HG03108 (cell line): ENCODE measurements around the gene EFHC1.

Experiments
- ATAC-seq: cut with Tn5 transposase; IDR thresholded peaks from one replicate; pipeline ENCODE4 v1.9.1; 2021; ENCODE audit warnings: moderate library complexity; ENCODE audit not compliant: unreplicated experiment

EFHC1 gene

GRCh38 chr6:52551483-52552277 lies 131.5 kb downstream of the EFHC1 start:
- ATAC-seq = no peak

DNA sequence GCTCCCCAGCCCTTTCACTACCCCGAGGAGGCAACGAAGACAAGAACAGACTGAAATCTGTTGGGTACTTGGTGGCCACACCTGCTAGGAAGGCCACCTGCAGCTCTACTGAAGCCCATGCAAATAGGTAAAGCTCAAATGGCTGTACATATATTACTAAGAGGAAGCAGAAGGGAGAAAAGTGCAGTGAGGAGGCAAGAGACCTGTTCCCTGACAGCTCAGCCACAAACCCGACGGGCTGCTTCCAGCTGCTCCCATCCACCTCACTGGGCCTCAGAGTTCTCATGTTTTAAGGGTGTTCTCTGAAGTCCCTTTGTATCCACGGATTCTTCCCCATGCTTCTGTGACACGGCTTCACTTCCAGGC lies 132.1 kb downstream of the EFHC1 start:
- ATAC-seq = peak; percentile 89

- ATAC-seq = no peak
Measured at GRCh38 chr6:52553158-52553557, 133.0 kb downstream of the EFHC1 start.

DNA sequence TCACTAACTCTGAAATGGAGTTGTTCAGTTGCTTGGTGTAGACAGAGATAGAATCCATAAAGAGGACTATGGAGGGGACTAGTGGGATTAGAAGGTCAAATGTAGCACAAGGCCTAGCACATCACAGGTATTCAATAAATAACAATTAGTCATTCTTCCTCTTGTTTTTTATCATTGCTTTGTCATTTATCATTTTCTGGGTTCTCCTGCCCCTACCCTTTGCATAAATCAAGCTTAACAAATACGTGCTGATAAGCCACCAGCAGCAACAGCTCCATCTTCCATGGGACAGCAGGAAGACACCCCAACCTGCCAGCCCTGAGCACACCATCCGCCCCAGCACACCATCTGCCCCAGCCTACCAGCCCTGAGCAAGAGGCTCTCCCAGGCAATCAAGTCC lies 133.6 kb downstream of the EFHC1 start:
- ATAC-seq = no peak

- no peak for ATAC-seq
Measured at GRCh38 chr6:52554684-52555280, 134.6 kb downstream of the EFHC1 start.

DNA sequence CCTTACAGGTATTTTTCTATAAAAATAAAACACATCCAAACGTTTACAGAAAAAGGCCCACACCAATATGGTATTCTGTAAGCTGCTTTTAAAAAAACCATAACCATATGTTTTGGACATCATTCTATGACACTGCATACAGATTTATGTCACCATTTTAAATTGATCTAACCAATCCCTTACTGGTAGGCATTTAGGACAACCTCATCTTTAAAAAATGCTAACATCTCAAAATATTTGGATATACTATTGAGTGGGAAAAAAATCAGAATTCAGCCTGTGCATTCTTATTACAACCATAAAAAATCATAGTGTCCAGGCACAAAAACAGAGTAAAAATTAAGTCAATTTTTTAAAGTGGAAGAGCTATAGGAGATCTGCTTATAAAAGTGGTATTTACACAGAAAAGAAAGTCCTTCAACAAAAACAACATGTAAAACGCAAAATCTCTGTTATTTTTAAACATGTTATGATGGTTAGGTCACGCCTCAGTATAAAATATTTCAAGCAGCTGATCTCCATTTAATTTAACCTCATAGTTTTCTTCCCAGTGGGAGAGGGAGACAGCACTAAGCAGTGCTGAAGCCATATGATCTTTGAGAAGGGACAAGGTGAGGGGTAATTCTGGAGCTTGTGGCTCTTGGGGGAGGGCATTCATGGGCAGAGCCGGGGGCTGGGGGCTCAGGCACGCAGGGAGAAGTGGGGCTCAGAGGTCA lies 135.5 kb downstream of the EFHC1 start:
- ATAC-seq = no peak

DNA sequence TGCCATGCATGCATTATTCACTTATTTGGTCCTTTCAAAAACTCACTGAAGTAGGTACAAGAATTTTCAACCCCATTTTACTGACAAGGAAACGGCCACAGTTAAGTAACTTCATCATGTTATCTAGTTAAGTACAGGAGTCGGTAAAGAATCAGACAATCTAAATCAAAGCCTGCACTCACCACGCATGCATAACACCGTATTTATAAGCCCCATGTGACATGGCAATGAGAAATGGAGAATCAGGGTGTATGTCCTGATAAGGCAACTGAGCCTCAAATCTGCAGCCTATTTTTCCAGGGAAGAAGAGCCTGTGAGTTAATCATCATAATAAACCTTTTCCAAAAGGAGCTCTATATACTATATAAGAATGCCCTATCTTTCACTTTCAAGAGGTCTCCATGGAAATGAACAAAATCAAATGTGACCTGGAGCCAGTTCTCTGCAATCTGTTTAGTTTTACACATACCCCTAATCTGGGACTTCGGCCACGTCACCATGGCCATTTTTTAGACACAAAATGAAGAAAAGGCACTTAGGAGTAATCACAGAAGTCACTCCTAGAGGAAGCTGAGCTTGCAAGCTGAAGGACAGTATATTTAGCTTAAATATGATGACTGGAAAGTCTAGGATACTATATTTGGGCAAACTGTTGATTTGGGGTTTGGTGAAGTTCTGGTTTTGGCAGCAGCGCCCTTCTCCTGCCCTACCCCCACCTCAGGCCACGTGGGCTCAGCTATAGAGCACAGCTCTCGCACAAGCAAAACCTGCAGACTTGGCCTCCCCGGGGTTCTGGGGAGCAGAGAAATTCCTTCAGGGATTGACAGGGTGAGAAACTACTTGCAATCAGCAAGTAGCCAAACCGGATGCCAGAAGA lies 137.5 kb downstream of the EFHC1 start:
- no peak for ATAC-seq

DNA sequence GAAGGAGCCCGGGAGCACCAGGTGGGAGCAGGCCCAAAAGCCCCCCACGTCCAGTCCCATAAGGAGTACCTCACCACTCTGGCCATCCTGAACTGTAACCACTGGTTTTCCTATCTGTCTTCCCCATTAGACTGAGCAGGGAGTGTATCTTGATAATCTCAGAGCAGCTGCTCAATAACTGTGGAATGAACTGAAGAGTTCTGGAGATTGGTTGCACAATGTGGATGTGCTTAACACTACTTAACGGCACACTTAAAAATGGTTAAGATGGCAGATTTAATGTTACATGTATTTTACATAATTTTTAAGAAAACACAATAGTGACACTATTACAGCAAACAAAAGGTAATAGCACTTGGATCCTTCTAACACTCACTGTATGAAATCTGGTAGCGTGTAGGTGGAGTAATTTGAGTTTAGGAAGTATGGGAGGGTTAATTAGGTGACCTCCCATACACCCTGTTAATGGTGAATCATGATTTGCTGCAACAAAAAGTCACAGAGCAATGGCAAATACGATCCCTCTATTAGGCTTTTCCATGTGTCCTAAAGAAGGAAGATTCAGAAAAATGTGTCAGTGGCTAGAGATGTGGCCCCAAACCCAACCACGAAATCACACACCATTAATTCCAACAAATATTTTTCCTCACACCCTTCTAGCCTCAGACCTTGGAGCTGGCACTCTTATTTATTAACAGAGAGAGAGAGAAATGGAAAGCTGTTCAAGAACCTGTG lies 138.3 kb downstream of the EFHC1 start:
- ATAC-seq = no peak

DNA sequence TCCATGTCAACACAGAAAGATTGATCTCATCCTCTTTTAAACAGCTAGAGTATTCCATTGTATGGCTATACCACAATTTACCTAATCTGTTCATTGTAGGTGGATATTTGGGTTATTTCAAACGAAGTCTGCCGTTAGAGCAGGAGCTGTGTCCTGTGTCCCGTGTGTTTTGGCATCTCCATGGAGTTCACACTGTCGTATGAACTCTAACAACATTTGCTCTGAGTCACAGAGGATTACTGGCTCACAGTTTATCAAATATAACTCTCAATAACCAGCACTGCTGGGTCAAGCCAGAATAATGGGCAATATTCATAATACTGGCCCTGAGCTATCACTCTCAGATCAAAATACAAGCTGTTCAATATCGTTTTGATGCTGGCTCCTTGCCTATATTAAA lies 140.3 kb downstream of the EFHC1 start:
- ATAC-seq = no peak

DNA sequence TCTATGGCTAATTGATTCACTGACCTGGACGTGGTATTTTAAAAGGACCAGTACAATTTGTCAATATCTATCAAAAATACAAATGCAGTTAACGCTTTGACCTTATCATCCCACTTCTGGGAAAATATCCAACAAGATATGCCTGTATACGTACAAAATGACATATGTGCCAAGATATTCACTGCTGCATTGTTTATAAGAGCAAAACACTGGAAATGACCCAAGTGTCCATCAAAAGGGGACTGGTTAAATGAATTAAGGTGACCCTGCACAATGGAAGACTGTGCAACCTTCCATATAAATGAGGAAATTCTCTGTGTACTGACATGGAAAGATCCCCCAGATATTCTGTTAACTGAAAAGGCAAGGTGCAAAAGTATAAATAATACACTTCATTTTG lies 142.8 kb downstream of the EFHC1 start:
- no peak for ATAC-seq

DNA sequence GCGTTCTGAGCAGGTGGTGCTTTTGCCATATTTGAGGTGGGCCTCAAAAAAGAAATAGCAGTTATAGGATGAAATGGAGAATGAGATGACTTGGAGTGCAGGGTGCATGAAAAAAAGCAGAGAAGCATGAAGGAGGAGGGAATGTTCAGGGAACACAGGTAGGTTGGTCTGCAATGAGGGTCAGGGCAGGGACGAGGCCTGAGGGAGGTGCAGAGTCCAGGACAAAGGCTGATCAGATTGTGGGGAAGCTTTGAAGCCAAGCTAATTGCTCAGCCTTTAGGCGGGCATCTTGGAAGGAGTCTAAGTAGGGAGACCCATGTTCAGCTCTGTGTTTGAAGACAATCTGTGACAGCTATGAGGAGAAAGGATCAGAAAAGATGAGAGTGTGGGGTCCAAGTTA lies 144.7 kb downstream of the EFHC1 start:
- no peak for ATAC-seq

DNA sequence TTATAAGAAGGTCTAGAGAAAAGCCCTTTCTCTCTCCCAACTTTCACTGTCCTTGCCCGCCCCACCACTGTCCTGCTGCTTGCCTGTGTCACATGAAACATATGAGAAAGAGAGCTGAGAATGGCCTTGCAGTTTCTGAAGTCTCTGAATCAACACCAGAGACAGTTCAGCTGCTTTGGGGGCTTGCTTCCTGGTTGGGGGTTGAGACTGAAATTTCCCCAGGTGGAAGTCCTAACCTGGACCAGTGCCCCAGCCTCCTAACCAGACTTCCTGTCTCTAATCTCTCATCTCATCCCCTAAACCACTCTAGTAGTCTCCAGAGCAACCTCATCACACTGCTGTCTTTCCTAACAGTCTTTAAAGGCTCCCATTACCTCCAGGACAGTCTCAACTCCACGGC lies 146.1 kb downstream of the EFHC1 start:
- ATAC-seq = peak; percentile 90

DNA sequence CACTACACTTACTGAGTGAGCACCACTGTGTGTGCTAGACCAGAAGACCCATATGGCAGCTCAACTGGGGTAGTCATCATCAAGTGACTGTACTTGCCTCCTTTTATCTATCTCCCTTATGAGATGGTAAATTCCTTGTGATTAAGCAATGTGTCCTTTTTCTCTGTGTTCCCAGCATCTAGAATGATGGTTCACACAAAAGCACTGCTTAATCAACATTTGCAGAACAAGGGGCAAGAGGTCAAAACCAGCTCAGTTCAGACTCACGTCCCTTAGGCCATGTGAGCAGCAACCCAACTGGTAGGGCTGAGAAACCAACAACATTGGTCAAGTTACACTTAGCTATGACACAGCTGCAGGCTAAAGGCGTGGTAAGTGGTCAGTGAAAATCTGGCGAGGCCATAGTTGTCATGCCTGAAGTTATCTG lies 146.7 kb downstream of the EFHC1 start:
- ATAC-seq = no peak

DNA sequence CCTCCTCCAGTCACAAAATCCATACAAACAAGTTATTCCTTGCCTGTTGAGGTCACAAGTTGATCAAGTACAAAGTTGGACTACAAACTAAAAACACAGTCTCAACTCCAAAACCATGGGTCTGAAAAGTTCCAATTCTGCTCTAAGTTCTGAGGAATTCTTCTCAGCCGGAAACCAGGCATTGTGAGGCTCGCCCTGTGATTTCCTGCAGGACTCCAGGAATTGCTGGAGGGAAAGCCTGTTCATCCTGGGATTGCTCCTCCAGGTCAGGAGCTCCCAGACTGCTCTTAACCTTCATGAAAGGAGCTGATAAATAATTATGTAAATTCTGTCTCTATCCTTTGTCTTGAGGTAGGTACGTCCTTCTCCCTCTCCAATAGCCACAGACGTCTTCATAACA lies 148.2 kb downstream of the EFHC1 start:
- no peak for ATAC-seq

DNA sequence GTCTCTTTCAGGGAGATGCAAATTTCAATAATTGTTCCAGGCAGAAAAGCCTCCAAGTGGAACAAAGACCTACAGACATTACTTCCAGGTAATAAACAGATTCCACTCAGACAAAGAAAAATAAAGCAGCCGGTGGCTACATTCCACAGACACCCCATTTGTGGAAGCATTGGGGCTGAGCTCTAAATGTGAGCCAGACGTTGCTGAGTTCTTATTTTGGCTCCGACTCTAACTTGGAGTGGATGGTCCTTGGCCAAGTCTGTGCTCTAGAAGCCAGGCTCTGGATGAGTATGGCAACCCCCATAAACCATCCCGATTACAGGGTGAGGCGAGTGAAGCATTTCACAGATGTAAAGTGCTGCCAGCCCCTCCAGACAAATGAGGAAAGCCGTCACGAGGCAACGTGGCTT lies 150.2 kb downstream of the EFHC1 start:
- ATAC-seq = no peak

GRCh38 chr6:52571099-52571755 lies 151.1 kb downstream of the EFHC1 start:
- ATAC-seq = no peak

- ATAC-seq = no peak
Measured at GRCh38 chr6:52572536-52572935, 152.4 kb downstream of the EFHC1 start.

DNA sequence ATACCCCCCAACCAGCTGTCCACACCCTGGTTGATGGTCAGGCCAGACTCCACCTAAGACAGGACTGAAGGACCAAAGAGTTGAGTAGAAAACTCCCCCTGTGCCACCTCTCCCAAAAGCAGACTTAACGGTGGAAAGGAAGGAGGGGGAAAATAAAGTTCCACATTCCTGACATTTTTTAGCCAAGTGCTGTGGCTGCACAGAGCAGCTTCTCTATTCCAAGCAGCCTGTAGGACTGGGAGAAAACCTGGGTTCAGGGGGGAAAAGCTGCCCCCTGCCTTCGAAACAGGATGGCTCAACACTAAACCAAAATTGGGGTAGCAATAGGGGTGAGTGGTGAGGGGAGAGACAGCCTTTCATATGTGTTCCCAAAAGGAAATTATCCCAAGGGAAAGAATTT lies 153.2 kb downstream of the EFHC1 start:
- ATAC-seq = no peak
